GM19025 (cell line): ENCODE data around the gene JAK2.
"Not testable (repeated sequence)": the region's sequence is repeated elsewhere in the genome, so short reads cannot be mapped to it uniquely, and the experiment has no call there.

Experiments used
- ATAC-seq: cut with Tn5 transposase; IDR thresholded peaks from one replicate; pipeline ENCODE4 v1.9.1; 2021; ENCODE audit warnings: mild to moderate bottlenecking, low read depth, moderate library complexity; ENCODE audit not compliant: unreplicated experiment

The JAK2 gene

GRCh38 chr9:4984621-4985385, at the start of gene JAK2:
Gene JAK2, plus strand, starts transcription at chr9:4985272. Its CDS starts 36,716 bp downstream, at chr9:5021988.
- ATAC-seq: peak; percentile 68

GRCh38 chr9:4936277-4936676, 48.8 kb upstream of the JAK2 start:
- no peak for ATAC-seq

GRCh38 chr9:4936823-4937222, 48.2 kb upstream of the JAK2 start:
- ATAC-seq: peak; percentile 38

GRCh38 chr9:4937446-4937845, 47.6 kb upstream of the JAK2 start:
- ATAC-seq: no peak

- ATAC-seq: no peak
Measured at GRCh38 chr9:4938496-4938895, 46.6 kb upstream of the JAK2 start.

- peak; percentile 79 for ATAC-seq
Measured at GRCh38 chr9:4939118-4939561, 45.9 kb upstream of the JAK2 start.

- ATAC-seq: not testable (repeated sequence)
Measured at GRCh38 chr9:4942042-4942691, 42.9 kb upstream of the JAK2 start.

GRCh38 chr9:4943346-4943745, 41.7 kb upstream of the JAK2 start:
- no peak for ATAC-seq

- ATAC-seq: not testable (repeated sequence)
Measured at GRCh38 chr9:4944431-4945211, 40.5 kb upstream of the JAK2 start.

GRCh38 chr9:4946937-4947336, 38.1 kb upstream of the JAK2 start:
- ATAC-seq: no peak

- ATAC-seq: no peak
Measured at GRCh38 chr9:4955836-4956235, 29.2 kb upstream of the JAK2 start.

- no peak for ATAC-seq
Measured at GRCh38 chr9:4959031-4959430, 26.0 kb upstream of the JAK2 start.

- ATAC-seq: no peak
Measured at GRCh38 chr9:4962085-4962484, 23.0 kb upstream of the JAK2 start.

- no peak for ATAC-seq
Measured at GRCh38 chr9:4964540-4964939, 20.5 kb upstream of the JAK2 start.

GRCh38 chr9:4965174-4965821, 19.8 kb upstream of the JAK2 start:
- no peak for ATAC-seq

GRCh38 chr9:4967523-4967922, 17.5 kb upstream of the JAK2 start:
- no peak for ATAC-seq

GRCh38 chr9:4969130-4969529, 15.9 kb upstream of the JAK2 start:
- ATAC-seq: no peak

- peak; percentile 90 for ATAC-seq
Measured at GRCh38 chr9:4970970-4971641, 14.0 kb upstream of the JAK2 start.

GRCh38 chr9:4973246-4973645, 11.8 kb upstream of the JAK2 start:
- ATAC-seq: no peak

- ATAC-seq: no peak
Measured at GRCh38 chr9:4973902-4974301, 11.2 kb upstream of the JAK2 start.
